ENCODE data around the gene ANKRD12. TPM values are rescaled to one million over a fixed set of nuclear protein-coding genes. Genes with fewer than 3 reads are reported as not detected.
"Not testable (repeated sequence)": the region's sequence is repeated elsewhere in the genome, so short reads cannot be mapped to it uniquely, and the experiment has no call there.

Gene ANKRD12
- total RNA-seq, 2 experiments from 2014 or later, result 65.9 to 66.5 TPM

- ChIA-PET POLR2A (interaction anchor here (0.5 to 1.1 kb wide), 3 partner anchors 18 to 190 kb away, joined by 3 read pairs; no protein-coding TSS in a partner anchor), CTCF (ENCODE audit: unreplicated experiment) (no interaction called here)
- BruUV-seq (replicated peaks), result no TSS peak
- Histone ChIP-seq H3K4me1 (ENCODE audit: insufficient read depth, low read length, poor library complexity, severe bottlenecking) (no peaks in the 10 kb centered on the region), H3K4me2 (ENCODE audit: low read length) (no peak overlapping the region), H3K9me2 (ENCODE audit: insufficient read depth, low read length) (no peaks in the 10 kb centered on the region), H2AFZ (ENCODE audit: low read length) (no peak overlapping the region), H3K79me2 (ENCODE audit: insufficient read depth, low read depth, low read length) (no peaks in the 10 kb centered on the region), H3K27ac (ENCODE audit: low read depth, low read length, poor library complexity, severe bottlenecking) (no peak overlapping the region), H4K20me1 (ENCODE audit: insufficient read depth, low read length) (no peaks in the 10 kb centered on the region), H3K4me3 (ENCODE audit: low read depth, low read length, poor library complexity, severe bottlenecking) (no peak overlapping the region), H3K36me3 (ENCODE audit: insufficient read depth, low read length) (peaks cover 61% of the 10 kb centered on the region), H3K9me3 (ENCODE audit: low read length) (no peaks in the 10 kb centered on the region)
- DNase-seq (ENCODE audit: low spot score), result no peak
- TF ChIP-seq CTCF (conservative IDR thresholded peaks at IDR 0.05; ENCODE audit: low read length) (no peak), EZH2phosphoT487 (IDR thresholded peaks at IDR 0.05; ENCODE audit: borderline replicate concordance, low read depth, low read length) (no peak)
- intact Hi-C loops (cut with micrococcal nuclease; ENCODE audit: unreplicated experiment), result no loop called here
Observed at GRCh38 chr18:9260388-9261380, 124.1 kb downstream of the ANKRD12 start.

GRCh38 chr18:9263264-9263663 is 126.7 kb downstream of the ANKRD12 start:
- POLR2A ChIA-PET, result no interaction called here
- H4K20me1 ChIP-seq (ENCODE audit: insufficient read depth, low read length), result no peaks in the 10 kb centered on the region
- no peak overlapping the region for H2AFZ ChIP-seq (ENCODE audit: low read length)
- intact Hi-C loops (cut with micrococcal nuclease; ENCODE audit: unreplicated experiment), result no loop called here
- TF ChIP-seq EZH2phosphoT487 (IDR thresholded peaks at IDR 0.05; ENCODE audit: borderline replicate concordance, low read depth, low read length), result no peak
- TF ChIP-seq CTCF (conservative IDR thresholded peaks at IDR 0.05; ENCODE audit: low read length), result no peak
- no peaks in the 10 kb centered on the region for H3K9me3 ChIP-seq (ENCODE audit: low read length)
- H3K4me1 ChIP-seq (ENCODE audit: insufficient read depth, low read length, poor library complexity, severe bottlenecking), result no peaks in the 10 kb centered on the region
- no peaks in the 10 kb centered on the region for H3K79me2 ChIP-seq (ENCODE audit: insufficient read depth, low read depth, low read length)
- H3K27ac ChIP-seq (ENCODE audit: low read depth, low read length, poor library complexity, severe bottlenecking), result no peak overlapping the region
- no peak overlapping the region for H3K4me3 ChIP-seq (ENCODE audit: low read depth, low read length, poor library complexity, severe bottlenecking)
- peaks cover 41% of the 10 kb centered on the region for H3K36me3 ChIP-seq (ENCODE audit: insufficient read depth, low read length)
- no TSS peak for BruUV-seq (replicated peaks)
- no peaks in the 10 kb centered on the region for H3K9me2 ChIP-seq (ENCODE audit: insufficient read depth, low read length)
- no peak for DNase-seq (ENCODE audit: low spot score)
- CTCF ChIA-PET (ENCODE audit: unreplicated experiment), result no interaction called here
- H3K4me2 ChIP-seq (ENCODE audit: low read length), result no peak overlapping the region

- H3K4me3 ChIP-seq (ENCODE audit: low read depth, low read length, poor library complexity, severe bottlenecking); H4K20me1 ChIP-seq (ENCODE audit: insufficient read depth, low read length); H3K9me3 ChIP-seq (ENCODE audit: low read length); DNase-seq (ENCODE audit: low spot score); H2AFZ ChIP-seq (ENCODE audit: low read length); CTCF ChIA-PET (ENCODE audit: unreplicated experiment); H3K79me2 ChIP-seq (ENCODE audit: insufficient read depth, low read depth, low read length); intact Hi-C loops (cut with micrococcal nuclease; ENCODE audit: unreplicated experiment); H3K4me1 ChIP-seq (ENCODE audit: insufficient read depth, low read length, poor library complexity, severe bottlenecking); BruUV-seq (replicated peaks); H3K4me2 ChIP-seq (ENCODE audit: low read length); H3K9me2 ChIP-seq (ENCODE audit: insufficient read depth, low read length); H3K27ac ChIP-seq (ENCODE audit: low read depth, low read length, poor library complexity, severe bottlenecking): not testable (repeated sequence)
- POLR2A ChIA-PET, result interaction anchor here (0.7 kb wide), 1 partner anchor 12 kb away, joined by 8 read pairs; no protein-coding TSS in a partner anchor
- H3K36me3 ChIP-seq (ENCODE audit: insufficient read depth, low read length), result peaks cover 25% of the 10 kb centered on the region
Observed at GRCh38 chr18:9264797-9265196, 128.2 kb downstream of the ANKRD12 start.
